ENCODE data around the gene IFNGR2.
"Not testable (repeated sequence)": the region's sequence is repeated elsewhere in the genome, so short reads cannot be mapped to it uniquely, and the experiment has no call there.

Gene IFNGR2

DNA sequence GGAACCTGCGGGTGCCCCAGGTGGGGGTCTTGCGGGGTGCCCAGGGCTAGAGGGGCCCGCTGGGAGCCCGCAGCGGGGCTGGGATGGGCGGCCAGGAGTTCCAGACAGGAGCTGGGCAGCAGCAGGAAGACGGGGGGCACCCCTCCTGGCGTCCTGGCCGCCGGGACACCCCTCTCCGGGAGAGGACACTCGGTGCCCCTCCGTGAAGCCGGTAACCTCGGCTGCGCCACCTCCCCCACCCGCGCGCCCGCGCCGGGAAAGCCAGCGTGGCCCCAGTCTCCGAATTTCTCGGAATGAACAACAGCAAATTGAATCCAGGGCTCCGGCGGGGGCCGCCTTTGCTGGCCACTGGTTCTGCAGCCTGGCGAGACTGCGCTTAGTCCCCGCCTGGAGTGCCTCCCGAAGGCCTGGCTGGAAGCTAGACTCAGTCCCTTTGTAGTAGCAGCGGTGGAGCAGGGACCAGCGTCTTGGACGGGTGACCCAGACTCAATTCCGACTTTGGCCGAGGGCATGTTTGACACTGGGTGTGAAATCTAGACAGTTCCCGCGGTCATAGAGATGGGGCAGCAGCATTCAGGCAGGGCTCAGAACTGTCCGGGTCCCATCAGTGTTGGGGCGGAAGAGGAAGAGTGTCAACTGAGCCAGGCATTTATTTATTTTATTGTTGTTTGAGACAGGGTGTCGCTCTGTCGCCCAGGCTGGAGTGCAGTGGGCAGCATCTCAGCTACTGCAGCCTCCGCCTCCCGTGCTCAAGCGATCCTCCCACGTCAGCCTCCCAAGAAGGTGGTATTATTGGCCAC, 773 bp downstream of the IFNGR2 start:
- peak in 1 of 2 experiments; percentile 23 for DNase-seq

DNA sequence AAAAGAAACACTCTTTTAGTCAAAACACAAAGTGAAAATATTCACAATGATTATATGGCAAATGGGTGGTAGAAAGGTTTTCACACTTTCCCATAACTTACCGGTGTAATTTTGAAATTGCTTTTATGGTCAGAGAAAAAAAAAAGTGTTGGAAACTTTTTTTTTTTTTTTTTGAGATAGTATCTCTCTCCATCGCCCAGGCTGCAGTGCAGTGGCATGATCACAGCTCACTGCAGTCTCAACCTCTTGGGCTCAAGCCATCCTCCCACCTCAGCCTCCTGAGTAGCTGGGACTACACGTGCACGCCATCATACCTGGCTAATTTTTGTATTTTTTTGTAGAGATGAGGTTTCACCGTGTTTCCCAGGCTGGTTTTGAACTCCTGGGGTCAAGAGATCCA, 3.3 kb downstream of the IFNGR2 start:
- no peak for DNase-seq

DNA sequence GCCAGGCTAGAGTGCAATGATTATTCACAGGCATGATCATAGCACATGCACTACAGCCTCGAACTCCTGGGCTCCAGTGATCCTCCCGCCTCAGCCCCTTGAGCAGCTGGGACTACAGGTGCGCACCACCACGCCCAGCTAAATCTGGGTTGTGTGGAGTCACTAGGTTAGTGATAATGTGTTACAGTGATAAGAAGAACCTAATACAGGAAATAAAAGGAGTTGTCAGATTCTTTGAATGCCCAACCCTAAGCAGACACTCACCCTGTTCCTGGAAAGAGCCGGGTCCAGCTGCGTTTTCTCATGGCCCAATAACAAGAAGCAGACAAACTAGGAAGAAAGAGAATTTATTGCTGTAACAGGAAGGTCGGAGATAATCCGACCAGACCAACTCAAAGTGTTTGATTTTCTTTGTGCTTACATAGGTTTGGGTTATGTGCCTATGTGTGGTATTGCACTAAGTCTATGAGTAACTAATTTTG, 8.8 kb downstream of the IFNGR2 start:
- no peak for DNase-seq

DNA sequence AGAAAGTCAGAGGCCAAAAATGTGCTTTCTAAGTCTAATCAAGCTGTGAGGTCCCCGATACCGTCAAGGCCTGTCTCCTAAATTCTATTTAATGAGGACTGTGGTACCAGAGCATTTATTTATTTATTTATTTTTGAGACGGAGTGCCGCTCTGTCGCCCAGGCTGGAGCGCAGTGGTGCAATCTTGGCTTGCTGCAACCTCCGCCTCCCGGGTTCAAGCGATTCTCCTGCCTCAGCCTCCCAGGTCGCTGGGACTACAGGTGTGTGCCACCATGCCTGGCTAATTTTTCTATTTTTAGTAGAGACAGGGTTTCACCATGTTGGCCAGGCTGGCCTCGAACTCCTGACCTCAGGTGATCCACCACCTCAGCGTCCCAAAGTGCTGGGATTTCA, 9.2 kb downstream of the IFNGR2 start:
- DNase-seq, result not testable (repeated sequence)

DNA sequence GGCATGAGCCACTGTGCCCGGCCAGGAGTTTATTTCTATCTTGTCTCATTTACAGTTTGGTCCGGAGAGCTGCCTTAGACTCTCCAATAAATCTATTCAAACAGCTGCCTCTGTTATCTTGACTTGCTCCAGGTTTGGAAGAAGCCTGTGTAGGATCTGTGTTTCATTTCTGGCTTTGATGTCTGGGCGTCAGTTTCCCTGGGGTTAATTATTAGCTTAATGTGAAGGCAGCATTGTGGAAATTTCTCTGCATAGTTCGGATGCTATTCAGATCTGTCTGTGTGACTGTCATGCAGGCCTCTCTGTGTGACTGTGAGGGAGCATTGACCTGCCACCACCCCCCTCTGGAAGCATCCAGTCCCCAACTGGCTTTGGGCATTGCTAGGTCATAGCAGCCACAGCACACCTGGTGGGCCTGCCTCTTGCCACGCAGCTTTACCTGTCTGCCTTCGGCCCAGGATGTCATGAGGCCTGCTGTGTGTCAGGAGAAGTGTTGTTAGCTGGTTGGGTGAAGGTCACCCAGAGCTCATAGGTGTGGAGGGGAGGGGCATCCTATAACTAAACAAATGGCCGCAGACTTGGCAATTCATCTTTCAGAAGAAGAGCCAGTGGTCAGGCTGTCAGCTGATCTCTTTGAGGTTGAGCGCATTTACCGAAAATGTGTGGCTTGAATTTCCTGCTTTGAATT, 9.8 kb downstream of the IFNGR2 start:
- no peak for DNase-seq

DNA sequence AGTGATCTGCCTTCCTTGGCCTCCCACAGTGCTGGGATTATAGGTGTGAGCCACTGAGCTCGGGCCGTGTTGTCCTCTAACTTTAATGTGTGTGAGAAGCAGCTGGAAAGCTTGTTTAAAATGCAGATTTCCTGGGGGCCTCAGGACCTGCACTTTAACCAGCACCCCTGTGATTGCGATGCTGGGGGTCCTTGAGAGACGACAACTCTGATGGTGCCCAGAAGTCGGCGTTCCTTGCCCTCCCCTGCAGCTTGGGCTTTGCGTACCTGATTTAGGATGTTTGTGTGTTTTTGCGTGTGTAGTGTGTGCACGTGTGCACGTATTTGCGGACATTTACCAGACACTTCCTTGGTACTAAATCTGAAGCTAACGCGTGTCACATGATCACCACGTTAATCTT, 10.9 kb downstream of the IFNGR2 start:
- no peak for DNase-seq

DNA sequence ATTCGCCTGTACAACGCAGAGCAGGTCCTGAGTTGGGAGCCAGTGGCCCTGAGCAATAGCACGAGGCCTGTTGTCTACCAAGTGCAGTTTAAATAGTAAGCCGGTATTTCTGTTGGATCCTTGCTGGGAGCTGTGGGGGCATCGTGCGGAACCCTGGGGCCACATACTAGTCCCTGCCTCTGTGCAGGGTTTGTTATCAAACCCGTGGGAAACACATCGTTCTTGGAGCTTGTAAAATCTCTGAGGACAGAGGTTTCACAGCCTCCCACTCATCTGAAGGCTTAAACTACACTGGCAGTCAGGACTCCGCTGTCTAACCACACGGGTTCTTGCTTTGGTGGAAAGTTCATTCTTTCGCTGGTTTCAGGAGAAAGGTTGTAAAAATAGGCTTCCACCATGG, 11.7 kb downstream of the IFNGR2 start:
- no peak for DNase-seq

DNA sequence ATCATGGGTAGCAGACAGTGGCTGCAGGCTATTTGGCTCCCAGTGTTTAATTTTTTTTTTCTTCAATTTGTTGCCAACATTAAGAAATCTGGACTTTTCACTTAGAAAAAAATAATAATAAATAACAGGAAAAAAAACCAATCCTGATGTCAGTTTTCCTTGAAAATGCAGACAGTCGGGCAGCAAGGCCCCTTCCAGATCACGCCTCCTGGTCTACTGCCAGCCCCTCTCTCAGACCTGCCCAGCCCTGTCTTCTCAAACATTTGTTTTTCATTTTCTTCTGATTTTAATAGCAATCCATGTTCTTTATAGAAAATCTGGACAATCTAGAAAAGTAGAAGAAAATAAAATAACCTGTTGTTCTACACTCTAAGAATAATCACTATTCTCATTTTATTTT, 15.5 kb downstream of the IFNGR2 start:
- no peak for DNase-seq

DNA sequence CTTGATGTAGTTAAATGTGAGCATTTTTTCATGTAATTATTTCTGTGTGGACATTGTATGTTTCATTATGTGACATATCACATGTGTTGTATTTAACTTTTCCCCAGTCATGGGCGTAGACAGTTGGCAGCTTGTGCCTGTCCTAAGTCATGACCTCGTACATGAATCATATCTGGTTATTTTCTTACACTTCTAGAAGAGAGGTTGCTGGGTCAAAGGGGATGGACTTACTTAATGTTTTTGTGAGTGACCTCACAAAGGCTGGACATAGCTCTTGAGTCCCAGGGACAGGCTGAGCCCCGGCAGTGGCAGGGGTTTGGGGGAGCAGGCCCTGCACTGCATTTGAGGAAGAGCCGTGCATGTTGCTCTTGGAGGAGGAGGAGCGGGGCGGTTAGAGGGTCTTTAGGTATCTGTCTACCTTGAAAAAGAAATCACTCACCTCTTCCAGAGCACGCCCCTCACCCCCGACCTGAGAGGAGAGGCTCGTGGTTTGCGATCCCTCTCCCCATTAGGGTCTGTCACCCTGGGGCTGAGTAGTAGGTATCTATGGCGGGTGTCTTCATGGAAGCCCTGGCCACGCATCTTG, 16.4 kb downstream of the IFNGR2 start:
- DNase-seq, result no peak

DNA sequence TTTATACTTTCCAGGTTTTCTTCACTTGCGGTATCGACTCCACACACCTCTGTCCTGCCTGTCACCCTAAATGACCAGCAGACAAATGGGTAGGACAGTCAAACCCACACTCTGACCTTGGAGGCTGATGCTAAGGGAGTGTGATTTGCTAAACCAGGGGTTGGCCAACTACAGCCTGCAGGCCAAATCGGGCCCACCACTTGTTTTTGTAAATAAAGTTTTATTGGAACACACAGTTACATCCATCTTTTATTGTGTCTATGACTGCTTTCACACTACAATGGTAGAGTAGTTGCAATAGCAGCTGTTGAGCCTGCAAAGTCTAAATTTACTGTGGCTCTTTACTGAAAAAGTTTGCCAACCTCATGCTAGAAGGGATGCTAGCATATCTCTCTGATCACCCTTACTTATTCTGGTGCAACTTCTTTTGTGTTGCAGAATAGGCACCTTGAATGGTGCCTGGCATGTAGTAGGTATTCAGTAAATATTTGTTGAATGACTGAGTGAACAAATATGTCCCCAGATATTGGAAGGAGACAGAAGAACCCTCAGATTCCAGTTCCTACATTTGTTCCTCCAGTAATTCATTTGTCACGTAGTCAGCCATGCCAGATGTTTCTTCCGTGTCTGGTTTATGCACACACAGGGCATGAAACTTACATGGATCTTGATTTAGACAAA, 18.6 kb downstream of the IFNGR2 start:
- DNase-seq, result no peak

DNA sequence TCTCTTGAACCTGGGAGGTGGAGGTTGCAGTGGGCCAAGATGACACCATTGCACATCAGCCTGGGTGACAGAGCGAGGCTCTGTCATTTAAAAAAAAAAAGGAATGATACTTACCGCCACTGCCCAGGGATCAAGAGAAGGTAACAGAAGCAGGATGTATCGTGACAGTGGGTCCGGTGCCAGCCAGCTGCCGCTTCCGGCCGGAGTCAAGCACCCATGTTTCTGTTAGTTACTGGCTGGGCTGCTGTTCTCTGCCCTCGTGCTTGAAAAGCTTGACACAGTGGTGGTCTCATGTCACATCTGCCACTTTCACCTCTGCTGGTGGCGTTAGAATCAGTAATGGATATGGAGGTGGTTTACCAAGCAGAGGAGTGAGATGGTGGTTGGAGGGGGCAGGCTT, 21.0 kb downstream of the IFNGR2 start:
- no peak for DNase-seq

DNA sequence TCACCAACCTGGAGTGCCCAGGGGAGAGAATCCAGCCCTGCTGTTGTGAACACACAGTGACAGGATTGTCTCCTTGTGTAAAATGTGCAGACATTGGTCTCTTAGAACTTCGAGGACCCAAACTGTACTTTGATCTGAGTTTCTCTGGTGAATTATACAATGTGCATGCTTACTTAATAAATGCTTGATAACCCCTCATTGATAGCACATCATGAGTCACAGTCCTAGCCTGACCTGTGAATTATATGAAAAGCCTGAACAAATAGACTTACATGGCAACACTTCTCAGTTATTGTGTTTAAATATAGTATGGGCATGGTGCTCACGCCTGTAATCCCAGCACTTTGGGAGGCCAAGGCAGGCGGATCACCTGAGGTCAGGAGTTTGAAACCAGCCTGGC, 22.6 kb downstream of the IFNGR2 start:
- no peak for DNase-seq

DNA sequence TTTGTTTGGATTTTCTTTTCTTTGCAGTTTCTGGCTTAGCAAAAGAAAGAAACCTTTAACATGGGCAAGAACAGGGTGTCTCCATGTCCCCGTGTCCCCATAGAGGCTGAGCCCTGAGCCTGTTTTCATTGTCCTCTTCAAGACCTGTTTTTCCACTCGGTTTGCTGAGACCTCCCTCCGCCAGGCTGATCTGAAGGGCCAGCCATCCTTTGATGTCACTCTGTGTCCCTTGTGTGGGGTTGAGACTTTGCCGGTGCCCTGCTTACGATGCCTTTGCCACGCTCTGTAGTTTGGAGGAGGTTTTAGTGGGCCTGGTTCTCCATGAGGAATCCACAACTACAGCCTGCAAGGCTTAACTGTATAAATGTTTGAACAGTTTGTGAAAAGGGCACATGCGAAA, 23.8 kb downstream of the IFNGR2 start:
- no peak for DNase-seq

DNA sequence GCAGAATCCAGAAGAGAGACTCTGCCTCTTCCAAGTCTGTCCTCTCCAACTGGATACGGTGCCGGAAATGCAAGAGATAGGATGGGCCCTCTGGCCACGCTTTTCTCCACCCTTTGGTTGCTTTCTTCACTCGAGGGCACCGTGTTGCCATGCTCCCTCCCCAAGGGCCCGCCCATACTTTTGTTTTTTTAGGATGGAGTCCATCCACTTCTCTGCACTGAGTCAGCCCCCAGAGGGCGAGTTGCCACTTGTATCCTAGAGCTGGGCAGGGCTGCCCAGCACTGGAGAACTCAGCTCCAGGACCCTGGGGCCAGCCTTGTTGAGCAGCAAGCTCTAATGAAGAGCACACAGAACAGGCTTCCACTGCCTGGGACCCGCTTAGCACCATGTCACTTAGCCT, 25.5 kb downstream of the IFNGR2 start:
- peak in 1 of 2 experiments; percentile 11 for DNase-seq

DNA sequence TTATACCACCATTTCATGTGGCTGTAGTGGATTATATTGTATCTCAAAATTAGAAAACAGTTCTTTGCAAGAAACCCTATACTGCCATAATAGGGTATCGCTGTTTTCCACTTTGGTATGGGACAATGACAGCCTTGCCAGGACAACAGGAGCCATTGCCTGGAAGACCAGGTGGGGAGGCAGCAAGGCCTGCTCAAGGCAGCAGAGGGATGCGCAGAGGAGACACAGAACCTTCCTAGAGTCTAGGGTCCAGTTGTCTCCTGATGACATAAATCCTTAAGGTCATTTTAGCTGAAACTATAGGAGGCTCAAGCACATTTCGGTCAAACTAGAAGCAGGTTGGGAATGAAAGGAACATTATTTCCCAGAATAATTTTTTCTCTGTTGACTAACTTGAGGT, 27.6 kb downstream of the IFNGR2 start:
- no peak for DNase-seq

DNA sequence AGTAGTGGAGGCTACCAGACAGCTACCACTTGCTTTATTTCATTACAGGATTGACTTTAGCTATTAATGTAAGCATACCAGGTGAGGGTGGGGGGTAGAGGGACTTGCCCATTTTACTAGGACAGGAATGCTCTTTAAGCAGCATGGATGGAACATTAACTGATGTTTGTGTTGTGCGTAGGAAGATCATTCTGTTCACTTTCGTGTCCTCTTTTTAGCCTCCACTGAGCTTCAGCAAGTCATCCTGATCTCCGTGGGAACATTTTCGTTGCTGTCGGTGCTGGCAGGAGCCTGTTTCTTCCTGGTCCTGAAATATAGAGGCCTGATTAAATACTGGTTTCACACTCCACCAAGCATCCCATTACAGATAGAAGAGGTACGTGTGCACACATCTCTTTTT, 29.3 kb downstream of the IFNGR2 start:
- no peak for DNase-seq

DNA sequence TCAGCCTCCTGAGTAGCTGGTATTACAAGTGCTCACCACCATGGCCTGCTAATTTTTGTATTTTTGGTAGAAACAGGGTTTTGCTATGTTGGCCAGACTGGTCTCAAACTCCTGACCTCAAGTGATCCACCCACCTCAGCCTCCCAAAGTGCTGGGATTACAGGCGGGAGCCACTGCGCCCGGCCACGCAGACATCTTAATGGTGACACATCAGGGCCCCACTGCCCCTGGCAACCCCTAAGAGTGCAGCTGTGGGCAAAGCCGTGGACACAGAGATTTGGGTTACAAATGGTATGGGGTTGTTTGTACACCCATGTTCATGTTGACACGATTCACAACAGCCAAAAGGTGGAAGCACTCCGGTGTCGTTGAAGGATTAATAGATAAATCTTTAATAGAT, 29.8 kb downstream of the IFNGR2 start:
- DNase-seq, result no peak

DNA sequence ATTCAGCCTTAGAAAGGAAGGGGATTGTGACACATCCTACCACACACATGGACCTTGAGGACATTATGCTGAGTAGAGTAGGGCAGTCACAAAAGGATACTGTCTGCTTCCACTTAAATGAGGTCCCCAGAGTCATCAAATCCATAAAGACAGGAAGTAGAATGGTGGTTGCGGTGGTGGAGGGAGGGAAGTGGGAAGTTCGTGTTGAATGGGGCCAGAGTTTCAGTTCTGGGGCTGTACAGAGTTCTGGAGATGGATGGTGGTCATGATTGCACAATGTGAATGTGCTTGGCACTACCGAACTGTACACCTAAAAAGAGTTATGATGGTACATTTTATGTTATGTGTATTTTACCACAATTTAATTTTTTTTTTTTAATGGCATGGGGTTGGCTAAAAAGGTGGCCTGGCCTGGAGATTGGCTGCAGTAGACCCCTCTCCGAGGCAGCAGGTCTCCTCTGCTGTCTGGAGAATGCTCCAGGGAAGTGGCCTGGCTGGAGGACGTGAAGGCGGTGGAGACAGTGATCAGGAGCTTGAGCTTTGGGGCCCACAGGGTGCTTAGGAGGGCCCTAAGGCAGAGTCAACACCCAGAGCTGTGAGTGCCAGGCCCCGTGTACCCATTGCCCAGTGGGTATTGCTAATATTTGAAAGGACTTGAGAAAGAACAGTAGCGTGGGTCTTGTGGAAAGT, 30.4 kb downstream of the IFNGR2 start:
- no peak for DNase-seq

DNA sequence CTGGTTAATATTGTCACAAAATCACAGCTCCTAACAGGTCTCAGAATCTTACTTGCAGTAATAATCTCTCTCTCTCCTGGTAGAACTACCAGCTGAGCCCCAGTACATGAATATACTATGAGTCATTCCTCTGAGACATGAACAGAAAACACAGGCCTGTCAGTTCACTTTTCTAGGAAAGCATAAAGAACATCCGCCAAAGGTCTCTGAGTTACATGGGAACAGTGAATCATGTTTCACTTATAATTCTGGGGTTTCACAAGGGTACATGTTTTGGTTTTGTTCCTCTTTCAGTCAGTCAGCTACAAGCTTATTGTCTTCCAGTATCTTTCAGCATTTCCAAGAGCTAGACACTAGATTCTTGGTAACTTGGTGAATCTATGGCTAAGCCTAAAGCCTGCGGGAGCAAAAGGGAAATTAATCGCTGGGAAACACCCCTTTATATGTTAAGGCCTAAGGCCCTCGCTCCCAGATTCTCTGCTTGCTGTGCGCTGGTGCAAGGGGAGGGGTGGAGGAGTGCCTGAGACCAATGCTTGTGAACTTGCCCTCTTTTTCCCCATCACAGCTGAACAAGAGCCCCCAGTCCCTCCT, 31.7 kb downstream of the IFNGR2 start:
- DNase-seq, result peak in 1 of 2 experiments; percentile 69

DNA sequence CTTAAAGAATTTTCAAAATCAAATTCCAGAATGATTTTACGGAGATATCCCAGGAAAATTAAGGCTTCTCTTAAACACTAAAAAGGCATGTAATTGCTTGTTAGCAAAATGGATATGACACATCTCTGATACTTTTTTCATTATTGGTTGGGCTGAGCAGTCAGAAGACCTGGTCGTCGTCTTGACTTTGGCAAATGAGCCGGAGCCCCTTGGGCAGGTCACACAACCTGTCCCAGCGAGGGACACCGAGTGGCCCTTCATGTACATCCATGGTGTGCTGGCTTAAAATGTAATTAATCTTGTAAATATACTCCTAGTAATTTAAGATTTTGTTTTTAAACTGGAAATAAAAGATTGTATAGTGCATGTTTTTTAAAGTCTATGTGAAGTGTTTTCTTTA, 33.9 kb downstream of the IFNGR2 start:
- no peak for DNase-seq

DNA sequence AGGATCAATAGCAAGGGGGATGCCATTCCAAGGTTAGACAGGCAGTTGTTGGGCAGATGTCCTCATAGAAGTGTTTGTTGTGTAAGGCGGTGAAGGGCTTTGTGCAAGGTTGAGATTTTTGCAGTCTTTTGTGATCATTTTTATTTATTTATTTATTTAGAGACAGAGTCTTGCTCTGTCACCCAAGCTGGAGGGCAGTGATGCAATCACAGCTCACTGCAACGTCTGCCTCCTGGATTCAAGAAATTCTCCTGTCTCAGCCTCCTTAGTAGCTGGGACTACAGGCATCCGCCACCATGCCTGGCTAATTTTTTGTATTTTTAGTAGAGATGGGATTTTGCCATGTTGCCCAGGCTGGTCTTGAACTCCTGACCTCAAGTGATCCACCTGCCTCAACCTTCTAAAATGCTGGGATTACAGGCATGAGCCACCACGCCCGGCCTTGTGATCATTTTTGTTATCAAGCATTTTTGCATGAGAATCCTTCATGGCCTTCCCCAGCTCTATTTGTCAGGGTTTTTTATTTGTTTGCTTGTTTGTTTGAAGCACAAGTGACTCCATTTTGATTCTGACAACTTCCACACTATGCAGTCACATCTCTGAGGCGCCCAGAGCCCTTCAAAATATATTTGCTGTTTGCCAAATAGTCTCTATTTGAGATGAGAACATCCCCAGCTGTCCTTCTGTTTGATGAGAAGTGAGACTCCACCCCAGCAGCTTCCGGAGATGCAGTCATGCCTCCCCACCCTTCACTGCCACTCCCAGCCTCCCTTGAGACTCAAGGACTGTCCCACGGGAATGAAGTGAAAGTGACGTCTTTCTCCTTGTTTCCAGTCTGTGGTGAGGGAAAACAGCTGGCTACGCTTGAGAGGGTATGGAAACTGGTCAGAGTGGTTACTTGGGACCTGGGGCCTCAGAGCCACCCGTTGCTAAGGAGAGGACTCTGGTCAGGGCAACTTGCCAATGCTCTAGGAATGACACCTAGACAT, 38.6 kb downstream of the IFNGR2 start:
- DNase-seq, result no peak

Data from SW 1271 (cell line).